AG09309 (cell line): ENCODE measurements around the gene SYNCRIP.

Experiments
- DNase-seq: peaks from one replicate; pipeline ENCODE4 v3.0.0-alpha.2; 2010; ENCODE audit warnings: low read depth
- H3K4me3 ChIP-seq: 2 replicates; pipeline ENCODE4 v1.5.1; 2011; ENCODE audit warnings: mild to moderate bottlenecking, low read depth, low read length, moderate library complexity; ENCODE audit not compliant: control insufficient read depth
- CTCF ChIP-seq: IDR thresholded peaks from 2 replicates; pipeline ENCODE4 v1.5.1; 2011; ENCODE audit warnings: mild to moderate bottlenecking, low read depth, low read length, inconsistent platforms; ENCODE audit not compliant: insufficient read depth, control insufficient read depth; ENCODE audit errors: missing control alignments

Gene SYNCRIP

GRCh38 chr6:85675030-85675819 lies 32.5 kb upstream of the SYNCRIP start:
- no peak for TF ChIP-seq CTCF
- H3K4me3 ChIP-seq, result no peak overlapping the region
- DNase-seq, result no peak

- TF ChIP-seq CTCF, result no peak
- no peak overlapping the region for H3K4me3 ChIP-seq
- DNase-seq, result no peak
Measured at GRCh38 chr6:85674604-85675003, 31.9 kb upstream of the SYNCRIP start.

- H3K4me3 ChIP-seq, result no peak overlapping the region
- no peak for DNase-seq
- TF ChIP-seq CTCF, result no peak
Measured at GRCh38 chr6:85673198-85674139, 30.8 kb upstream of the SYNCRIP start.

- no peak for TF ChIP-seq CTCF
- no peak overlapping the region for H3K4me3 ChIP-seq
- DNase-seq, result no peak
Measured at GRCh38 chr6:85672623-85673022, 29.9 kb upstream of the SYNCRIP start.

- H3K4me3 ChIP-seq, result no peak overlapping the region
- no peak for DNase-seq
- no peak for TF ChIP-seq CTCF
Measured at GRCh38 chr6:85672050-85672449, 29.4 kb upstream of the SYNCRIP start.

GRCh38 chr6:85670573-85670972 lies 27.9 kb upstream of the SYNCRIP start:
- H3K4me3 ChIP-seq, result no peak overlapping the region
- TF ChIP-seq CTCF, result no peak
- DNase-seq, result no peak
